ENCODE results near the gene S1PR1. TPM values are rescaled to one million over a fixed set of nuclear protein-coding genes. Genes with fewer than 3 reads are reported as not detected.

The S1PR1 gene
- total and polyA plus RNA-seq, 2 of the 13 experiments (the other 11 are each of a cell fraction or from before 2014, with no cell fraction given), result not detected

GRCh38 chr1:101227837-101228236 is 9.0 kb upstream of the S1PR1 start:
- TF ChIP-seq KLF16 (CRISPR knock-in tag; IDR thresholded peaks at IDR 0.05), result no peak
- no peak for TF ChIP-seq POLR2G (IDR thresholded peaks at IDR 0.05; ENCODE audit: low read depth, low read length)
- TF ChIP-seq USF2 (IDR thresholded peaks at IDR 0.05; ENCODE audit: low read depth, low read length), result 0 out of 2 replicates have a peak, but pooled peaks have one; percentile 2
- no peak for TF ChIP-seq USF2 (CRISPR knock-in tag; IDR thresholded peaks at IDR 0.05; ENCODE audit: borderline replicate concordance)
- TF ChIP-seq IKZF4 (CRISPR knock-in tag; IDR thresholded peaks at IDR 0.05; ENCODE audit: borderline replicate concordance, low read depth, not compliant biosample characterization), result no peak
- no peak for TF ChIP-seq ZNF24 (IDR thresholded peaks at IDR 0.05)
- TF ChIP-seq RAD51 (IDR thresholded peaks at IDR 0.05; ENCODE audit: borderline replicate concordance), result peak; percentile 46; the same call in 1 of the 2 replicates
- no peaks in the 10 kb centered on the region for H3K36me3 ChIP-seq (replicated peaks in 1 of 2; ENCODE audit: control insufficient read depth in 1 of 2, insufficient read depth in 2 of 2, low read length in 2 of 2)
- H3K4me1 ChIP-seq (ENCODE audit: insufficient read depth, low read length), result no peaks in the 10 kb centered on the region
- H3K79me2 ChIP-seq (ENCODE audit: insufficient read depth, low read length), result no peaks in the 10 kb centered on the region
- H3K27ac ChIP-seq (ENCODE audit: extremely low read length, insufficient read depth, low read length), result no peak overlapping the region
- no peak overlapping the region for H3K4me3 ChIP-seq (replicated peaks in 1 of 3; ENCODE audit: insufficient read depth in 1 of 3, low read depth in 2 of 3, low read length in 3 of 3)
- no peaks in the 10 kb centered on the region for H3K27me3 ChIP-seq (ENCODE audit: control insufficient read depth in 1 of 2, insufficient read depth in 2 of 2, low read length in 2 of 2)
- no peak overlapping the region for H3K9ac ChIP-seq (ENCODE audit: insufficient read depth, low read depth, low read length)
- ChIA-PET POLR2A (no interaction called here), CTCF (ENCODE audit: low intra/inter-chr PET ratio, low total read pairs) (no interaction called here)
- intact Hi-C loops (cut with micrococcal nuclease; ENCODE audit: unreplicated experiment) (no loop called here), in situ Hi-C loops (cut with HindIII; ENCODE audit: extremely low pct_ligation_motif_present, low pct_unique_long_range_greater_than_20kb) (no loop called here)
- H3K4me2 ChIP-seq (ENCODE audit: low read depth, low read length), result no peak overlapping the region
- WGBS (ENCODE audit: low lambda C conversion rate), result 17% methylated on average over 2 of the region's 2 CpGs
- no peak overlapping the region for H2AFZ ChIP-seq (ENCODE audit: low read length)
- DNase-seq (ENCODE audit: low spot score) (no peak), ATAC-seq (no peak), FAIRE-seq (no peak)
- no peaks in the 10 kb centered on the region for H3K9me3 ChIP-seq (ENCODE audit: low read length)
- no TSS peak for BruUV-seq (replicated peaks)
- no peaks in the 10 kb centered on the region for H4K20me1 ChIP-seq (ENCODE audit: insufficient read depth, low read length)
